ENCODE results near the gene MORC2. TPM values are rescaled to one million over a fixed set of nuclear protein-coding genes. Genes with fewer than 3 reads are reported as not detected.

MORC2 gene
- 11.3 TPM for total RNA-seq (ENCODE audit: insufficient read depth, low replicate concordance)

DNA sequence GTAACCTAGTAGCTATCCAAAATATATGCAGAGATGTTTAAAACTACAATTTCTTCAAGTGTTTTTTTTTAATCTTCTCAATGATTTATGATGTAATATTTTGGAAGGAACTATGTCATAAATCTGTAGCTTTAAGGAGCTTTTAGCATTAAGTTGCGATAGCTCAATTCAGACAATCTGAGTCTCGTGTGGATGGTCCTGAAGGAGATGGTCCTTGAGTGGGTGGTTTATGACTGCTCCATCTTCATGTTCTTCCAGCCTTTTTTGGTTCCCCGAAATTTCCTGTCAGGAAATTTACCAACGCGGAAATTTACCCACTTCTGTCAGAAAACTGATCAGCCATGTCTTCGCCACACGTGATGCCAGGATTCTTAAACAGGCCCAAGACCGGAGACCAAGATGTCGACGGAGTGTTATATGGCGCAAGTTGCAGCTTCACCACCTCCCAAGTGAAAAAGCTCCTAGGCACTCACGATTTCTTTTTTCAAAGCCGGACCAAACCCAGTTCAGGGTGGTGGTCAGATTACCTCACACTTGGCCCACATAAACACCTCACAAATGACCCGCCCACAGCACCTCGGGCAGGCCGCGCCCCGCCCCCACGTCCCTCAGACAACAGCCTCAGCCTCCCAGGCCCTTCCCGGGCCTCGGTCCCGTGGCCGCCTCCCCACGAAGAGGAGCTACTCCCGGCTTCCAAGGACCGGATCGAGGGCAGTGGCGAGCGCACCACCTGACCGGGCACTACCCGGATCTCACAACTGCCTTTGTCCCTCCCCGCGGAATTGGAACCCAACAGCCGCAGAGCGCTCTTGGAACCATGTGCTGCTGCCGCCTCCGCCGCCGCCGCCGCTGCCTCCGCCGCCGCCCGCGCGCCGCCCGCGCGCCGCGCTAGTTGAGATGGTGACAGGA lies at the start of gene MORC2:
Gene MORC2, minus strand, starts transcription at position 760 of the 909 bp plus-strand sequence. CDS start 885 bp downstream, outside the sequence.
- no peak for DNase-seq (ENCODE audit: low spot score)

GRCh38 chr22:31005535-31005934 lies 37.0 kb upstream of the MORC2 start:
- DNase-seq (ENCODE audit: low spot score): no peak

GRCh38 chr22:31001124-31001770 lies 32.7 kb upstream of the MORC2 start:
- DNase-seq (ENCODE audit: low spot score): no peak

DNA sequence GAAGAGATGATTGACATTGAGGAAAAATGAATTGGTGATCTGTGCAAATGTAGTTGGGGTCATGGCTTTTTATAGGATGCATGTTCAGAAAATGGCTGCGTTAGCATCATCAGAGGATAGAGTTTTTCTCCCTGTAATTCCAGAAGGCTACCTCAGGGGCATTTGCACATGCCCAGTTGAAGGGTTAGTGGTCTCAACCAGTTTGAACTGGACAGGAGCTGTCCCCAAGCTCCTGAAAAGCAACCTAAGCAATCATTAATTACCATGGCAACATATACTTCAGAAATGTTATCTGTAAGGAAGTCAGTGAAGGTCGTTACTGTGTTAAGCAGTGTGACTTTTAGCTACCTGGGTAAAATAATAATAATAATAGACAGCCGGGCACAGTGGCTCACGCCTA lies 29.8 kb upstream of the MORC2 start:
- DNase-seq (ENCODE audit: low spot score): no peak

GRCh38 chr22:30996462-30996861 lies 27.9 kb upstream of the MORC2 start:
- no peak for DNase-seq (ENCODE audit: low spot score)

GRCh38 chr22:30994960-30995359 lies 26.4 kb upstream of the MORC2 start:
- DNase-seq (ENCODE audit: low spot score): no peak

- DNase-seq (ENCODE audit: low spot score): no peak
Measured at GRCh38 chr22:30992565-30992964, 24.0 kb upstream of the MORC2 start.

DNA sequence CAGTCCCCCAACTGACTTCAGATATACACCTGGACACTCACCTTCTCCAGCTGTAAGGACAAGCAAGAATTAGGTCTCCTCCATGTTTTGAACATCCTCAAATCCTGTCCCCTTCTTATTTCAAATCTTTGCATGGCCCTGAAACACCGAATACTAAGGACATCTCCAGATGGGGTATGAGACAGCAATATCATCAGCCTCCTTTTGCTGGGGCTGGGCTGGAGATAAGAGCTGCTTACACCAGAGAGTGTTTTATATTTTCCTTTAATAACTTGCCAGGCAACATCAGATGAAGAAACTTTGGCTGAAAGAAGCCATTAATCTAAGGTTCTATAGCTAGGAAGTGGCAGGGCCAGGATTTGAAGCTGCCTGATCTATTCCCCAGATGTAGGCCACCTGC lies 22.1 kb upstream of the MORC2 start:
- peak; percentile 22 for DNase-seq (ENCODE audit: low spot score)

- DNase-seq (ENCODE audit: low spot score): no peak
Measured at GRCh38 chr22:30989474-30989873, 20.9 kb upstream of the MORC2 start.

GRCh38 chr22:30985561-30986208 lies 17.1 kb upstream of the MORC2 start:
- DNase-seq (ENCODE audit: low spot score): no peak

- DNase-seq (ENCODE audit: low spot score): no peak
Measured at GRCh38 chr22:30984317-30984716, 15.7 kb upstream of the MORC2 start.

DNA sequence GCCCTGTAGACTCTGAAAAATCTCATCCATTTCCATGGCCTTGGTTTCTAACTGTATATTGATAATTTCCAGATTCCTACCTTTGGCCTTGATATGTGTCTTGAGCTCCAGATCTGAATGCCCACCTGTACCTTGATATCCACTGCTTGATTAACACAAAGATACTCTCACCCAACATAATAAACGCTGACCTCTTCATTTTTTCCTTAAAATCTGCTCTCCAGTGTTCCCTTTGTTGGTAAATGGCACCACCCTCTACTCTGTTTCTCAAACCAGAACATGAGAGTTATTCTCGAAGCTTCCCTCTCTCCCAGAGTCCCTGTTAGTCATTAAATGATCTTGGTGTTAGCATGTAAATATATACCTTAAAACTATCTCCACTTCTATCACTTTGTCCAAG lies 13.9 kb upstream of the MORC2 start:
- no peak for DNase-seq (ENCODE audit: low spot score)

- DNase-seq (ENCODE audit: low spot score): no peak
Measured at GRCh38 chr22:30979932-30980331, 11.4 kb upstream of the MORC2 start.

- DNase-seq (ENCODE audit: low spot score): no peak
Measured at GRCh38 chr22:30978304-30978962, 9.9 kb upstream of the MORC2 start.

DNA sequence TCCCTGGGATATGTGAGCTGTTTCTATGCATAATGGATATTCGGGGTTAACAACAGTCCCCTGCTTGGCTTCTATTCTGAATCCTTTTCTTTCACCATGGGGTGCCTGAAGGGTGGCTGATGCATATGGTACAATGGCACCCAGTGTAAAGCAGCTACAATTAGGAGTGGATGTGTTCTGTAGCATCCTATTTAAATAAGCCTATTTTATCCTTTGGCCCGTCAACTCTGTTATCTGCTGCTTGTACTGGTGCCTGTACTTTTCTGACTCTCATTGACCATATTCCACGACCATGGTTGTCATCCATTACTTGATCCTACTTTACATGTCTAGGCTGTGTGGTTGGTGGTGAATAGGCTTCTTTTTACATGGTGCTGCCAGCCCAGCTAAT lies 1.8 kb upstream of the MORC2 start:
- no peak for DNase-seq (ENCODE audit: low spot score)

GRCh38 chr22:30969532-30970355 lies 1.2 kb upstream of the MORC2 start:
- peak; percentile 64 for DNase-seq (ENCODE audit: low spot score)

DNA sequence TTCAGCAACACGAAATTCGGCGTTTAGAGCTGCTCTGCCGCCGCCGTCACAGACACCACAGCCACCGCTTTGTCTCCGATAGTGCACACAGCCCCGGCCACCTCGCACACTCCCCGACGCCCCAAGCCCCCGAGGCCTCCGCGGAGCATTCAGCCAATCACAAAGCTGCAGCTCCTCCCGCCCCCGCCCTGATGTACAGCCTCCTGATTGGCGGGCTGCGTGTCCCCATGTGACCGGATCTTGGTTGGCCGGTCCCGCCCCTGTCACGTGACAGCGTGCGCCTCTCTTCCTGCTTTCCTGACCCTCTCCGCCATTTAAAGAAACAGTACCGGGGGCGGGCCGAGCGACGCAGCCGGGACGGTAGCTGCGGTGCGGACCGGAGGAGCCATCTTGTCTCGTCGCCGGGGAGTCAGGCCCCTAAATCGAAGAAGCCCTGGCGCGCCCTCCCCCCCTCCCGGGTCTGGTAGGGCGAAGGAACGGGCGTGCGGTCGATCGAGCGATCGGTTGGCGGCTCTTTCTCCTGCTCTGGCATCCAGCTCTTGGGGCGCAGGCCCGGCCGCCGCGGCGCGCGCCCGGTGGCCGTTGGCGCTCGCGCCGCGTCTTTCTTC lies 454 bp upstream of the MORC2 start, which contains the start of gene TUG1:
Gene TUG1, plus strand, starts transcription at position 342 of the 608 bp plus-strand sequence.
- peak; percentile 99 for DNase-seq (ENCODE audit: low spot score)

GRCh38 chr22:30964858-30965257 lies 3.7 kb downstream of the MORC2 start:
- DNase-seq (ENCODE audit: low spot score): no peak

- DNase-seq (ENCODE audit: low spot score): no peak
Measured at GRCh38 chr22:30955153-30955552, 13.4 kb downstream of the MORC2 start.

- peak; percentile 42 for DNase-seq (ENCODE audit: low spot score)
Measured at GRCh38 chr22:30953206-30953605, 15.4 kb downstream of the MORC2 start.

Data from umbilical cord (tissue), 2 donors.